ENCODE results near the gene VMAC. TPM values are rescaled to one million over a fixed set of nuclear protein-coding genes. Genes with fewer than 3 reads are reported as not detected.
A peak's percentile ranks its signal among the peaks of the same experiment; 100 is the strongest.

The VMAC gene
- total and polyA plus RNA-seq, 2 of the 13 experiments (the other 11 are each of a cell fraction or from before 2014, with no cell fraction given) = 2.4 TPM

- TF ChIP-seq, protein P1, sequence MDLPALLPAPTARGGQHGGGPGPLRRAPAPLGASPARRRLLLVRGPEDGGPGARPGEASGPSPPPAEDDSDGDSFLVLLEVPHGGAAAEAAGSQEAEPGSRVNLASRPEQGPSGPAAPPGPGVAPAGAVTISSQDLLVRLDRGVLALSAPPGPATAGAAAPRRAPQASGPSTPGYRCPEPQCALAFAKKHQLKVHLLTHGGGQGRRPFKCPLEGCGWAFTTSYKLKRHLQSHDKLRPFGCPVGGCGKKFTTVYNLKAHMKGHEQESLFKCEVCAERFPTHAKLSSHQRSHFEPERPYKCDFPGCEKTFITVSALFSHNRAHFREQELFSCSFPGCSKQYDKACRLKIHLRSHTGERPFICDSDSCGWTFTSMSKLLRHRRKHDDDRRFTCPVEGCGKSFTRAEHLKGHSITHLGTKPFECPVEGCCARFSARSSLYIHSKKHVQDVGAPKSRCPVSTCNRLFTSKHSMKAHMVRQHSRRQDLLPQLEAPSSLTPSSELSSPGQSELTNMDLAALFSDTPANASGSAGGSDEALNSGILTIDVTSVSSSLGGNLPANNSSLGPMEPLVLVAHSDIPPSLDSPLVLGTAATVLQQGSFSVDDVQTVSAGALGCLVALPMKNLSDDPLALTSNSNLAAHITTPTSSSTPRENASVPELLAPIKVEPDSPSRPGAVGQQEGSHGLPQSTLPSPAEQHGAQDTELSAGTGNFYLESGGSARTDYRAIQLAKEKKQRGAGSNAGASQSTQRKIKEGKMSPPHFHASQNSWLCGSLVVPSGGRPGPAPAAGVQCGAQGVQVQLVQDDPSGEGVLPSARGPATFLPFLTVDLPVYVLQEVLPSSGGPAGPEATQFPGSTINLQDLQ (CRISPR knock-in tag; IDR thresholded peaks at IDR 0.05) = no peak
- TF ChIP-seq AGO1 (IDR thresholded peaks at IDR 0.05; ENCODE audit: low read depth, low read length, poor library complexity, severe bottlenecking) = peak; percentile 89
- TF ChIP-seq POLR2A (IDR thresholded peaks at IDR 0.05; ENCODE audit: insufficient read depth in 1 of 2, low read depth in 2 of 2, low read length in 2 of 2) = peak in 1 of 2 experiments; percentile 48; a peak in 1 of 4 replicates
- peak; percentile 78 for TF ChIP-seq RBM22 (optimal IDR thresholded peaks at IDR 0.05; ENCODE audit: low read length)
These were observed 10.6 kb upstream of the VMAC start (continued) for GRCh38 chr19:5893907-5894703.

- WGBS (ENCODE audit: low lambda C conversion rate) = 95% methylated on average over 11 of the region's 28 CpGs
- ATAC-seq (no peak), DNase-seq (ENCODE audit: low spot score) (no peak), FAIRE-seq (no peak)
- CTCF ChIA-PET (ENCODE audit: low intra/inter-chr PET ratio, low total read pairs) = no interaction called here
- H3K4me1 ChIP-seq (ENCODE audit: insufficient read depth, low read length) = peaks cover 35% of the 10 kb centered on the region
- H3K4me3 ChIP-seq (replicated peaks in 1 of 3; ENCODE audit: insufficient read depth in 1 of 3, low read depth in 2 of 3, low read length in 3 of 3) = no peak overlapping the region
- BruUV-seq (replicated peaks) = no TSS peak
- no peaks in the 10 kb centered on the region for H3K9me3 ChIP-seq (ENCODE audit: low read length)
- H4K20me1 ChIP-seq (ENCODE audit: insufficient read depth, low read length) = 0 out of 2 replicates have a peak, but pooled peaks cover 1% of the 10 kb centered on the region
- POLR2A ChIA-PET = interaction anchor here (1.5 kb wide), 1 partner anchor 9 kb away, joined by 7 read pairs; the partner anchor contains the start of gene NDUFA11
- intact Hi-C loops (cut with micrococcal nuclease; ENCODE audit: unreplicated experiment) = no loop called here
- no peak overlapping the region for H3K9ac ChIP-seq (ENCODE audit: insufficient read depth, low read depth, low read length)
- H3K79me2 ChIP-seq (ENCODE audit: insufficient read depth, low read length) = peaks cover 9% of the 10 kb centered on the region
- no peak overlapping the region for H3K27ac ChIP-seq (ENCODE audit: extremely low read length, insufficient read depth, low read length)
- peaks cover 7 to 35% of the 10 kb centered on the region in 2 experiments; a peak in 4 of 5 replicates for H3K36me3 ChIP-seq (replicated peaks in 1 of 2; ENCODE audit: control insufficient read depth in 1 of 2, insufficient read depth in 2 of 2, low read length in 2 of 2)
- in situ Hi-C loops (cut with HindIII; ENCODE audit: extremely low pct_ligation_motif_present, low pct_unique_long_range_greater_than_20kb) = loop anchor here (5.0 kb wide), 2 partner anchors 58 to 88 kb away; partner anchors contain the start of genes FUT6 and NRTN
- no peaks in the 10 kb centered on the region for H3K27me3 ChIP-seq (ENCODE audit: control insufficient read depth in 1 of 2, insufficient read depth in 2 of 2, low read length in 2 of 2)
- no peak overlapping the region for H2AFZ ChIP-seq (ENCODE audit: low read length)
- H3K4me2 ChIP-seq (ENCODE audit: low read depth, low read length) = no peak overlapping the region
- TF ChIP-seq, protein P2, sequence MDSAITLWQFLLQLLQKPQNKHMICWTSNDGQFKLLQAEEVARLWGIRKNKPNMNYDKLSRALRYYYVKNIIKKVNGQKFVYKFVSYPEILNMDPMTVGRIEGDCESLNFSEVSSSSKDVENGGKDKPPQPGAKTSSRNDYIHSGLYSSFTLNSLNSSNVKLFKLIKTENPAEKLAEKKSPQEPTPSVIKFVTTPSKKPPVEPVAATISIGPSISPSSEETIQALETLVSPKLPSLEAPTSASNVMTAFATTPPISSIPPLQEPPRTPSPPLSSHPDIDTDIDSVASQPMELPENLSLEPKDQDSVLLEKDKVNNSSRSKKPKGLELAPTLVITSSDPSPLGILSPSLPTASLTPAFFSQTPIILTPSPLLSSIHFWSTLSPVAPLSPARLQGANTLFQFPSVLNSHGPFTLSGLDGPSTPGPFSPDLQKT (CRISPR knock-in tag; IDR thresholded peaks at IDR 0.05; ENCODE audit: borderline replicate concordance) = no peak
- TF ChIP-seq, protein P3, sequence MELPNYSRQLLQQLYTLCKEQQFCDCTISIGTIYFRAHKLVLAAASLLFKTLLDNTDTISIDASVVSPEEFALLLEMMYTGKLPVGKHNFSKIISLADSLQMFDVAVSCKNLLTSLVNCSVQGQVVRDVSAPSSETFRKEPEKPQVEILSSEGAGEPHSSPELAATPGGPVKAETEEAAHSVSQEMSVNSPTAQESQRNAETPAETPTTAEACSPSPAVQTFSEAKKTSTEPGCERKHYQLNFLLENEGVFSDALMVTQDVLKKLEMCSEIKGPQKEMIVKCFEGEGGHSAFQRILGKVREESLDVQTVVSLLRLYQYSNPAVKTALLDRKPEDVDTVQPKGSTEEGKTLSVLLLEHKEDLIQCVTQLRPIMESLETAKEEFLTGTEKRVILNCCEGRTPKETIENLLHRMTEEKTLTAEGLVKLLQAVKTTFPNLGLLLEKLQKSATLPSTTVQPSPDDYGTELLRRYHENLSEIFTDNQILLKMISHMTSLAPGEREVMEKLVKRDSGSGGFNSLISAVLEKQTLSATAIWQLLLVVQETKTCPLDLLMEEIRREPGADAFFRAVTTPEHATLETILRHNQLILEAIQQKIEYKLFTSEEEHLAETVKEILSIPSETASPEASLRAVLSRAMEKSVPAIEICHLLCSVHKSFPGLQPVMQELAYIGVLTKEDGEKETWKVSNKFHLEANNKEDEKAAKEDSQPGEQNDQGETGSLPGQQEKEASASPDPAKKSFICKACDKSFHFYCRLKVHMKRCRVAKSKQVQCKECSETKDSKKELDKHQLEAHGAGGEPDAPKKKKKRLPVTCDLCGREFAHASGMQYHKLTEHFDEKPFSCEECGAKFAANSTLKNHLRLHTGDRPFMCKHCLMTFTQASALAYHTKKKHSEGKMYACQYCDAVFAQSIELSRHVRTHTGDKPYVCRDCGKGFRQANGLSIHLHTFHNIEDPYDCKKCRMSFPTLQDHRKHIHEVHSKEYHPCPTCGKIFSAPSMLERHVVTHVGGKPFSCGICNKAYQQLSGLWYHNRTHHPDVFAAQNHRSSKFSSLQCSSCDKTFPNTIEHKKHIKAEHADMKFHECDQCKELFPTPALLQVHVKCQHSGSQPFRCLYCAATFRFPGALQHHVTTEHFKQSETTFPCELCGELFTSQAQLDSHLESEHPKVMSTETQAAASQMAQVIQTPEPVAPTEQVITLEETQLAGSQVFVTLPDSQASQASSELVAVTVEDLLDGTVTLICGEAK (IDR thresholded peaks at IDR 0.05) = no peak
- TF ChIP-seq, protein P3 (CRISPR knock-in tag; IDR thresholded peaks at IDR 0.05) = no peak
These were observed 9.8 kb upstream of the VMAC start for GRCh38 chr19:5894704-5895349.
